HT-29 (cell line): ENCODE data around the gene TMEM214. TPM values are rescaled to one million over a fixed set of nuclear protein-coding genes. Genes with fewer than 3 reads are reported as not detected.
A peak's percentile ranks its signal among the peaks of the same experiment; 100 is the strongest.
"Not testable (repeated sequence)": the region's sequence is repeated elsewhere in the genome, so short reads cannot be mapped to it uniquely, and the experiment has no call there.

Source experiments
- DNase-seq: peaks from one replicate; pipeline ENCODE4 v3.0.0-alpha.2; 2015; ENCODE audit warnings: low spot score
- total RNA-seq: library from RNA; depleted of rRNA; stranded (reverse); fragments of >200 nt; shearing (Covaris generic); gene quantifications from 2 replicates; pipeline ENCODE4 v1.2.3, GENCODE V29; 2014

TMEM214 gene
- total RNA-seq, 1 experiment from 2014 or later: 42.0 TPM

DNA sequence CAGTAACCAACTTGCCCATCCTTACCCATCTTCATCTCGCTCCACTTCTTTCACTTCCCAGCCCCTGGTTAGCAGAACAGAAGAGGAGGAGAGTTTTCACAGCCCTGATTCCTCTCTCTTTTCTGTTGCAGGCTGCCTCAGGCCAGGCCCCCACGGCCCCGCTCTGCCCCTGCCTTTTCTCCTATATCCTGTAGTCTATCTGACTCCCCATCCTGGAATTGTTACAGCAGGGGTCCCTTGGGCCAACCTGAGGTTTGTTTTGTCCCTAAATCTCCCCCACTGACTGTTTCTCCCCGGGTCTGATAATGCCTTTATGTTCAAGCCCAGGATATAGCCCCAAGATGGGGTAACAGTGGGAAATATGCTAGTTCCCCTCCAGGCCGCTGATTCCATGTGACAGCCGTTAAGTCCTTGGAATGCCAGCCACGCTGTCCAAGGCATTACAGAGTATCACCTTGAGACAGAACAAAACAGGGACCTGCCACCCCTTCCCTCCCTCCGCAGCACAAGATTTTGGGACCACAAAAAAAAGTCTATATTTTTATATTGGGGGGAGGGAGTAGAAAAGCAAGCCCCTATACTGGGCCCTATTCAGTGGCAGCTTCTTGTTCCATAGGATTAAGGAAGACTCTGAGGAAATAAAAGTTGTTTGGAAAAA is 37.3 kb downstream of the TMEM214 start:
- no peak for DNase-seq

DNA sequence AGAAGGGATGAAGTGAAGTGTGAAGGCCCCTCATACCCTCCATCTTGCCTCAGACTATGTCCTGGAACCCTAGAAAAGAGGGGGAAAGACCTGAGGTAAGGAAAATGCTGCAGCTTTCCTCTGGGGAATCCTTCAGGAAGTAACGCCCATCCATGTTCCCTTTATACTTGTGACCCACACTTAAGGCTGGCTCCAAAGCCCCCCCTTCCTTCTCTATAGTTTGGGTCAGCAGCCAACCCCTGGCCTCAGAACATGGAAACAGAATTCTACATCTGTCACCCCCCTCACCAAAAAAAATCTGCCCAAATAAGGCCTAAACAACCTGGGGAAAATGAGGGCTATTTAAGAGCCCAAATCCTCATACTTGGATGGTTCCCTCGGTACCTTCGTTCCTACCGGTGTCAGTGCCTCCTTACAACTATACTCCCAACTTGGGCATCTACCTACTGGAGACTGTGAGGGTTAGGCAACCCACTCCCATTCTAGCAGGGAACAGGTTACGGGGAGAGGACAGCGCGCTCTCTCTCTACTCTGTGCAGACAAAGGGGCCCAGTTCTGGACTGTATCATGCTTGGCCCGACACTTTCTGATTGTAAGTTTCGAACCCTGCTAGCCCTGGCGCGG is 38.0 kb downstream of the TMEM214 start:
- DNase-seq: no peak

DNA sequence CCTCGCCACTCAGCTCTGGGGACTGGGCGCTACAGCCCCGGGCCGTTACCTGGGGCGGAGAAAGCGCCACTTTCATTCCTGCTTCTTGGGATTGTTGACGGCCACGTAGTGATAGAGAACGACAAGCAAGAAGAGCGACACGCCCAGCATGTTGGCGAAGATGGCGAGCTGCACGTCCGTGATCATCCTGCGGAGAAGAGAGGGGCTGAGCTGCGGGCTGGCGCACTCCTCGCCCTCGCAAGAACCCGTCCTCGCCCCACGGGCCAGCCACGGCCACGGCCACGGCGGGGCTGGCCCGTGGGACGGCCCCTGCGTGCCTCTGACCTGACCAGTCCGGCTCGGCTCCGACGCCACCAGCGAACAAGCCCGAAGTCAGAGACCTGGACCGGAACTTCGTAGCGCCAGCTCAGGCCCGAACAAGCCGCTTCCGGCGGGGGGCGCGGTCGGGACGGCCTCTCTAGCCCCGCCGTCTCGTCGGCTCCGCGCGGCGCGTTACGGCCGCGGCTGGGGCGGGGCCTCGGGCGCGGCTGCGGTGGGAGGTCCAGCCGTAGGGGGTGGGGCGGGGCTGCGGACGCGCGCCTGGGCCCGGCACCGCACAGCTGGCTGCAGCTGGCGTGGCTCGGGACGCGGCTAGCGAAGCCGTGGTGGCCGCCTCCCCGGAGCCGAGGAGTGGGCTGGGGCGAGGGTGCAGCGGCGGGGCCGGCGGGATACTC is 38.7 kb downstream of the TMEM214 start, which contains the start of gene OST4:
Gene OST4 (minus strand): TSS at position 378 of the 713 bp plus-strand sequence.
- peak; percentile 92 for DNase-seq

DNA sequence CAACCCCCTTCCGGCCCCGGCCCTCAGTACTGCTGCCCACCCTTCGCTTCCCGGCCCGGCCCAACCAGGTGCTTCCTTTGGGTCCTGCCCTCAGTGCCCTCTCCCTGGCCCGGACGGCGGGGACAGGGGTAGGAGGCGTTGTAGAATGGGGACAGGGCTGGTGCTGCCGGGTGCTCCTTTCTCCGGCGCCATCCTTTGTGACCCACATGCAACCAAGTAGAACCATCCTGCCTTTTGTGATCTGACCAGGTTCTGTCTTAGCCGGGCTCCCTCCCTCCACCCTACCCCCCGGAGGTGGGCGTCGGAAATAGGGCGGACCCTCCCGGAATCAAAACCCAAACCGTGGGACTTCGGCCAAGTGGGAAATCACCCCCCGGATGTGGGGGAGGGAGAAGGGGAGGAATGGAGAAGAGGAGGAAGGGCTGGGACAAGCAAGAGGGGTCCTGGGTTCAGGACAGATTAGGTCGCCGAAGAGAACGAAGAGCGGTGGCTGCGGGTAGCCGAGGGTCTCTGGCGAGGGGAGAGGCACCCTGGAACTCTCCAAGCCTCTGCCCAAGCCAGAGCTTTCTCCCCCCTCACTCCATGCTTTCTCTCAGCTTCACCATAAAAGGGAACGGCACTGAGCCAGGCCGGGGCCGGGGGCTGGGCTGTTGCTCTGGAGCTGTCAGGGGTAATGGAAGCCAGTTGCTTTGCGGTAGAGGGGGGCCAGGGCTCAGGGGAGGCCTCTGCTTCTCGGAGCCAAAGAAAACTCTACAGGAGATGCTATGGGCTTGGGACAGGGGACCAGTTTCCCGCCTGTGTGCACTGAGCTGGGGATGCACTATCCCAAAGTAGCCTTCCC is 39.4 kb downstream of the TMEM214 start:
- DNase-seq: no peak

DNA sequence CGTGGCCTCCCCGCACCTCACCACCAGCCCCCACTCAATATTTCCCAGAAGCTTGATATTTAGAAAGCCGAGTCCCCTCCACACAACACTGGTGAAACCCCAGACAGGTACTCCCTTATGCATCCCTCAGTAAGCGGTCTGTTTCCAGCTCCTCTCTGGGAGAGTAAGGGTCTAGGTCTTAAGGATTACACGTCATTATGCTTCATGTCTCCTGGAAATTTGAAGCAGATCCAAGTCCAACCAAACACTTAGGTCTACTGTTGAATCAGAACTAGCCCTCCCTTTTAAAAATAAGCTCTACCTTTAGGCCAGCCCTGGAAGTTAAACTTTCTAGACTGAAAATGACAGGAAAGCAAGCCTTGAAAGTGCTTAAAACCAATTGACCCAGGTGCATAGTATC is 40.2 kb downstream of the TMEM214 start:
- no peak for DNase-seq

DNA sequence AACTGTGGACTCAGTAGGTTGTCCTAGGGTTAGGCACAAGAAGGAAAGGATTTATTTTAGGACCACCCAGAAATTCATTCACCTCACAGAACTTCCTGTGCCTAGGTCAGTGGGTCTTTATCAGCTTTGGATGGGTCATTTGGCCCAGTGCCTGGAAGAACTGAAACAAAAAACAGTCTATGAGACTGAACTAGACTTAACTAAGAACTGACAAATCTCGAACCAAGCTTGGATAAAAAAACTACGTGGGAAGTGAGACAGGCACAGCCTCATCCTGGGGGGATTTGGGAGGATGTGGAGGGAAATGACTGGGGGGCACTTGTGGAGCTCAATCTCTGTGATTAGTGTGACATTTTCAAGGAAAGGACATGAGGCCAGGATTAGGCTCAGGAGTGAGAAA is 41.0 kb downstream of the TMEM214 start:
- DNase-seq: no peak

DNA sequence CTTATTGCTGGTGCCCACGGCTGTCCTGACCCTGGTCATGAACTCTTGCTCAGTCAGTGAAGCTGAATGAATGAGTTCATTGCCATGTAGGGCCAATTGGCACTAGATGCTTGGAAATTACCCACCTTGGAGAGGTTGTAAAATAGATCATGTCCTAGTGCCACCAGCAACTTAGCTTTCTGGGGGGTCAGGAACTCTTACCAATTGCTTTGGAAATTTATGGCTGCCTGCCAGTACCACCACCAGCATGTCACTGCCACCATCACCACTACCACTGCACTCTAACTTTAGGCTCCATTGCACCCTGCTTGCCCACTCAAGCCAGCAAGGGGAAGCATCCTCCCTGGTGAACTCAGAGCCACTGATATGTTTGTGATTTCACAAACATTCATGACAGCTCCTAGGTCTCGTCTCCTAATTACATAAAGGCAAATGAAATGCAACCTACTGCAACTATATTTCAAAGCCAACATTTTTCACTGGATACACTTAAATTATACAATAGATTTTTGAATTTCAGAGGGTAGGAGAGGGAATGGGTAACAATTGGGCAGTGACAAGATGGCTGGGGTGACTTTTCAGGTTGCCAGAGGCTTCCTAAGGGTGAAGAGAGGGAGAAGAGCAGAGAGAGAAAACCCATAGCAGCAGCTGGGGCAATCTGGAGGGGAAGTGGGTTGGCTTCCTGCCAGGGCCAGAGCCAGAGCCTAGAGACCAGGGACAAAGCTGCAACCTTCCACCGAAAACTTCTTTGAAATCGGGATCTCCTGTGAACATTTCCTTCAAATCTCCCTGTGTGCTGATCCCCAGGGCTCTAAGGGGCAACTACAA is 42.2 kb downstream of the TMEM214 start:
- no peak for DNase-seq

DNA sequence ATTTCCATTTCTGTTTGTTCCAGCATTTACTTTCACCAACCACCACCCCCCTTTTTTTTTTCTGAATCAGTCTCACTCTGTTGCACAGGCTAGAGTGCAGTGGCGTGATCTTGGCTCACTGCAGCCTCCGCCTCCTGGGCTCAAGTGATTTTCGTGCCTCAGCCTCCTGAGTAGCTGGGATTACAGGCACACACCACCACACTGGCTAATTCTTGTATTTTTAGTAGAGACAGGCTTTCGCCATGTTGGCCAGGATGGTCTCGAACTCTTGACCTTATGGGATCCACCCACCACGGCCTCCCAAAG is 42.8 kb downstream of the TMEM214 start:
- not testable (repeated sequence) for DNase-seq

DNA sequence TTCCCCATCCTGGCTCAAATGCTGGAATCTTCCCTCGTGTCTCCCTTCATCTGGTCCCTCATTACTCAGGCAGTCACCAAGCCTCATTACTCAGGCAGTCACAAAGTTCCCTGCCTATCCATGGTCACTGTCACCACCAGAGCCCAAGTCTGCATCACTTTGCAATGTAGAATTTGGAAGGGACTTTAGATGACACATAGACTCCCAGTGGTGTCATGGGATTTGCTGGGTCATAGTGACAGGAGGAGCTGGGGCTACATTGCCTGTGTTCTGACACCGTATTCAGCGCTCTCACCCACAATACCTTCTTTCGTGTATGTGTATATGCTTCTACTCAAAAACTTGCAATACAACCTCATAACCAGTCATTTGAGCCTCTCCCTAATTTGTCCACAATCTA is 43.6 kb downstream of the TMEM214 start:
- no peak for DNase-seq

DNA sequence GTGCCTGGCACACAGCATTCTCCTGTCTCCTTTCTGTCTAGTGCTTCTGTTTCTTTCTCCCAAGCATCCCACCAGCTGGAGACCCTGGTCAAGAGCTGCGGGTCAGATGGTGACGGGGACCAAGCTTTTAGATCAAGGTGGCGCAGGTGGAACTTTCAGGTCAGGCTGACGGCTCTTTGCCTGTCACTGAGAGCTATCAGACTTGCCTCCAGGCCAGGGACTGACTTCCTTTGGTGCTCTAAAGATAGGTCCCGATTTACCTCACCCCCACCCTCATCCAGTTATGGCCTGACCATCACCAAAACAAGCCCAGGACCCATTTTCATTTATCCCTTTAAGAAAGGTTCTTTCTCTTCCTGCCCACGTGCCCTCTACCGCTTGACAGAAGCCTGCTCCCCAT is 44.5 kb downstream of the TMEM214 start:
- no peak for DNase-seq

DNA sequence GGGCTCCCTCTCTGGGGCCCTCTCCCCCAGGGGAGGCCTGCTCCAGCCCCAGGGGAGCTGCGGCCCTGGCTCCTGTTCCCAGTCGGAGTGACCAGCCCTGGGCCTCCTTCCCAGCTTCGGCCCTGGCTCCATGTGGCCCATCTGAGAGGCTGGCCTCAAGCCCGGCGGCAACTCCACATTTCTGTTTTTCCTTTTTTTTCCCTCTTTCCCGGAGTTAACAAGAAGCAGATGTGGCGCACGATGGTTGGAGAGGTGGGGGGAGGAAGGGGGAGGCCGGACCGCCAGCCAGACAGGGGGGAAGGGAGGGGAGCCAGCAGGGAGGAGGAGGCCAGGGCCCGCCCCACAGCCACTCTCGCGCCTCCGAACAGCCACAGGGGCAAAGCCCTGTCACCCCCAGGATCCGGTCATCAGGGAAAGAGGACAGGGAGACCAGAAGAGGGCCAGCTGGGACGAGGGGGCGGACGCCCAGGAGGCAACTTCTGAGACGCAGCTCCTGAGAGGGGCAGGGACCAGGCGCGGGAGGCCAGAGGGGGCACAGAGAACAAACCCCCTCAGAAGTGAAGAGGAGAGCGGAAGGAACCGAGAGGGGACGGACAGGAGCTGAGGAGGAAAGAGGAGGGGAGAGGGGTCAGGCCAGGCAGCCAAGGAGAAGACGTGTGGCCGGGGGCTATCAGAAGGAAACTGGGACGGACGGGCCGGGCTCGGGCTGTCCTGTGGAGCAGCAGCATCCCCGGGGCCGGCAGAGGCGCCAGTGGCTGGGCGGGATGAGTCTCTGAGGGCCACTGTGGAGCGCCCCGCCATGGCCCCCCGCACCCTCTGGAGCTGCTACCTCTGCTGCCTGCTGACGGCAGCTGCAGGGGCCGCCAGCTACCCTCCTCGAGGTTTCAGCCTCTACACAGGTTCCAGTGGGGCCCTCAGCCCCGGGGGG is 45.8 kb downstream of the TMEM214 start, which contains the start of gene EMILIN1:
Gene EMILIN1 (plus strand): TSS at position 349 of the 928 bp plus-strand sequence. CDS start 451 bp downstream, at position 800.
- no peak for DNase-seq

DNA sequence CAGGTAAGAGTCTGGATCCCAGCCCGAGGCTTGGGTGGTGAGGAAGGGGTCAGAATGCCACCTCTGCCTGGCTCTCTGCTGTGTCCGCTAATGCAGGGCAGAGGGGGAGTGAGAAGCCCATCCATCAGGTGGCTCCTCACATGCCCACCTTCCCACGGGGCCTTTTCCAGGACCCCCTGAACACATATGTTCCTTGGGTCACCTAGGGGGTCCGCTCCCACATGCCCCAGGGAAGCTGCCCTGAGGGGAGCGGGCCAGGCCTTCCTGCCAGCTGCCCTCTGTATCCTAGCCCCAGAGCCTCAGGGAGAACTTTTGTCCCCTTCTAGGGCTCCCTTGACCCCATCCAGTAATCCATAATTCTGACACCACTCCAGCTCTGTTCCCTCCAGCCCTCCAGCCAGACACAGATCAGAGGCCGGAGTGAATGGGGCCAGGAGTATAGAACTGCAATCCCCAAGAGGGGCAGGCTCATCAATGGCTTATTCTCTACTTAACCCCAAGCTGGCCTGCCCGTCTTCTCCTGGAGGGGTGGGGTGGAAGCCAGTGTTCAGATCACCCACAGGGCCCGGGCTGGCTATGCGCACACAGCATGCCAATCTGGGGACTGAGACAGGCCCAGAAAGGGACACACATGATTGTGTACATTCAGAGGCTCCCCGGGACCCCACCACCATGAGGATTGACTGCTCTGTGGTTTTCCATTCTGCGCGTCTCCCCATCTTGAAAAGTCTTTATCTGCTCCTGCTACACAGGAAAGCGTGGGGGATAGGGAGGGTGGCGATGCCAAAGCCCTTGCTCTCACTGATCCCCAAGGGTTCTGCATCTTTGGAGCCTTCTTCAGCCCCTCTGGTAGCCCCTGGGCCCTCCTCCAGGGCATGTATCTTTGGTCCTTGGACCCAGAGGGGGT is 46.7 kb downstream of the TMEM214 start:
- no peak for DNase-seq

DNA sequence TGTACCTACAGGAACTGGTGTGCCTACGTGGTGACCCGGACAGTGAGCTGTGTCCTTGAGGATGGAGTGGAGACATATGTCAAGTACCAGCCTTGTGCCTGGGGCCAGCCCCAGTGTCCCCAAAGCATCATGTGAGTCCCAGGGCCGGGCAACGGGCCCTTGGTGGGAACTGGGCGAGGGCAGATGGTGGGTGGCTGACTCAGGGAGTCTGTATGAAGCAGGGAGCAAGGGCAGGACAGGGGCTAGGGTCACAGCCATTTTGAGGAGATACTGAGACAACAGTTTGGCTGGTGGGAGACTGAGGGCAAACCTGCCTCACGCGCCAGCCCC is 47.3 kb downstream of the TMEM214 start:
- no peak for DNase-seq

DNA sequence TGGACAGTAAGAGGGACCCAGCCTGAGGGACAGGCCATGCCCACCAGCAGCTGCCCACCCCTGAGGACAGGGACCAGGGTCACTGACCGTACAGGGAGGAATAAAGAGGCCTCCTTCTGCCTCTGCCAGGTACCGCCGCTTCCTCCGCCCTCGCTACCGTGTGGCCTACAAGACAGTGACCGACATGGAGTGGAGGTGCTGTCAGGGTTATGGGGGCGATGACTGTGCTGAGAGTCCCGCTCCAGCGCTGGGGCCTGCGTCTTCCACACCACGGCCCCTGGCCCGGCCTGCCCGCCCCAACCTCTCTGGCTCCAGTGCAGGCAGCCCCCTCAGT is 47.8 kb downstream of the TMEM214 start:
- DNase-seq: no peak

DNA sequence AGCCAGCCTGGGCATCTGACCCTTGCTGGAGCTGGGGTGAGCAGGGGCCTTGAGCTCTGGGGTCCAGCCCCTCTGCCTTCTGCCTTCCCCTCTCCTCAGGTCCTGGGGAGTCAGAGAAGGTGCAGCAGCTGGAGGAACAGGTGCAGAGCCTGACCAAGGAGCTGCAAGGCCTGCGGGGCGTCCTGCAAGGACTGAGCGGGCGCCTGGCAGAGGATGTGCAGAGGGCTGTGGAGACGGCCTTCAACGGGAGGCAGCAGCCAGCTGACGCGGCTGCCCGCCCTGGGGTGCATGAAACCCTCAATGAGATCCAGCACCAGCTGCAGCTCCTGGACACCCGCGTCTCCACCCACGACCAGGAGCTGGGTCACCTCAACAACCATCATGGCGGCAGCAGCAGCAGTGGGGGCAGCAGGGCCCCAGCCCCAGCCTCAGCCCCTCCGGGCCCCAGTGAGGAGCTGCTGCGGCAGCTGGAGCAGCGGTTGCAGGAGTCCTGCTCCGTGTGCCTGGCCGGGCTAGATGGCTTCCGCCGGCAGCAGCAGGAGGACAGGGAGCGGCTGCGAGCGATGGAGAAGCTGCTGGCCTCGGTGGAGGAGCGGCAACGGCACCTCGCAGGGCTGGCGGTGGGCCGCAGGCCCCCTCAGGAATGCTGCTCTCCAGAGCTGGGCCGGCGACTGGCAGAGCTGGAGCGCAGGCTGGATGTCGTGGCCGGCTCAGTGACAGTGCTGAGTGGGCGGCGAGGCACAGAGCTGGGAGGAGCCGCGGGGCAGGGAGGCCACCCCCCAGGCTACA is 49.4 kb downstream of the TMEM214 start:
- no peak for DNase-seq

DNA sequence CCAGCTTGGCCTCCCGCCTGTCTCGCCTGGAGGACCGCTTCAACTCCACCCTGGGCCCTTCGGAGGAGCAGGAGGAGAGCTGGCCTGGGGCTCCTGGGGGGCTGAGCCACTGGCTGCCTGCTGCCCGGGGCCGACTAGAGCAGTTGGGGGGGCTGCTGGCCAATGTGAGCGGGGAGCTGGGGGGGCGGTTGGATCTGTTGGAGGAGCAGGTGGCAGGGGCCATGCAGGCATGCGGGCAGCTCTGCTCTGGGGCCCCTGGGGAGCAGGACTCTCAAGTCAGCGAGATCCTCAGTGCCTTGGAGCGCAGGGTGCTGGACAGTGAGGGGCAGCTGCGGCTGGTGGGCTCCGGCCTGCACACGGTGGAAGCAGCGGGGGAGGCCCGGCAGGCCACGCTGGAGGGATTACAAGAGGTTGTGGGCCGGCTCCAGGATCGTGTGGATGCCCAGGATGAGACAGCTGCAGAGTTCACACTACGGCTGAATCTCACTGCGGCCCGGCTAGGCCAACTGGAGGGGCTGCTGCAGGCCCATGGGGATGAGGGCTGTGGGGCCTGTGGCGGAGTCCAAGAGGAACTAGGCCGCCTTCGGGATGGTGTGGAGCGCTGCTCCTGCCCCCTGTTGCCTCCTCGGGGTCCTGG is 50.1 kb downstream of the TMEM214 start:
- no peak for DNase-seq

DNA sequence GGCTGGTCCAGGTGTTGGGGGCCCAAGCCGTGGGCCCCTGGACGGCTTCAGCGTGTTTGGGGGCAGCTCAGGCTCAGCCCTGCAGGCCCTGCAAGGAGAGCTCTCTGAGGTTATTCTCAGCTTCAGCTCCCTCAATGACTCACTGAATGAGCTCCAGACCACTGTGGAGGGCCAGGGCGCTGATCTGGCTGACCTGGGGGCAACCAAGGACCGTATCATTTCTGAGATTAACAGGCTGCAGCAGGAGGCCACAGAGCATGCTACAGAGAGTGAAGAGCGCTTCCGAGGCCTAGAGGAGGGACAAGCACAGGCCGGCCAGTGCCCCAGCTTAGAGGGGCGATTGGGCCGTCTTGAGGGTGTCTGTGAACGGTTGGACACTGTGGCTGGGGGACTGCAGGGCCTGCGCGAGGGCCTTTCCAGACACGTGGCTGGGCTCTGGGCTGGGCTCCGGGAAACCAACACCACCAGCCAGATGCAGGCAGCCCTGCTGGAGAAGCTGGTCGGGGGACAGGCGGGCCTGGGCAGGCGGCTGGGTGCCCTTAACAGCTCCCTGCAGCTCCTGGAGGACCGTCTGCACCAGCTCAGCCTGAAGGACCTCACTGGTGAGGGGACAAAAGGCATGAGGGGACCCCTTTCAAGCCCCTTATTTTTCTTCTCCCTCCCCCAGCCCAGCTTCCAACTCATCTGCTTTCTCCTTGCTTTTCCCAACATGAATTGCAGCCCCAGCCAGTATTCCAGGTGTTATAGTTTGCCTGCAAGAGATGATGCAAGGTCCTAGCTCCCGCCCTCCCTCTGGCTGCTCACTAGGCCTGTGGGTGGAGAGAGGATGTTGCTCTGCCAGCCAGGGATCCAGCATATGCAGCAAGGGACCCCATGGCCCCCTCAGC is 50.9 kb downstream of the TMEM214 start:
- DNase-seq: no peak
